Measurements from ENCODE around the gene SLC10A3.

SLC10A3 gene

GRCh38 chrX:154477891-154478477 lies 12.4 kb downstream of the SLC10A3 start:
- ChIA-PET CTCF (interaction anchor here (1.6 kb wide), 1 partner anchor 49 kb away, joined by 9 read pairs; no protein-coding TSS in a partner anchor), POLR2A (interaction anchor here (1.2 to 2.5 kb wide), 8 partner anchors 10 to 80 kb away, joined by 3 to 12 read pairs (median 4); partner anchors contain the start of genes FAM3A, RPL10, SLC10A3 and UBL4A)
- no peak for TF ChIP-seq CTBP1 (IDR thresholded peaks at IDR 0.05; ENCODE audit: borderline replicate concordance)
- no peak for DNase-seq (ENCODE audit: extremely low spot score)

GRCh38 chrX:154476821-154477220 lies 13.6 kb downstream of the SLC10A3 start:
- TF ChIP-seq CTBP1 (IDR thresholded peaks at IDR 0.05; ENCODE audit: borderline replicate concordance) (no peak), LEF1 (IDR thresholded peaks at IDR 0.05; ENCODE audit: borderline replicate concordance) (no peak), HDGF (IDR thresholded peaks at IDR 0.05; ENCODE audit: borderline replicate concordance) (no peak), TARDBP (IDR thresholded peaks at IDR 0.05) (no peak), L3MBTL2 (conservative IDR thresholded peaks at IDR 0.05) (no peak), NFRKB (IDR thresholded peaks at IDR 0.05) (no peak), SP1 (IDR thresholded peaks at IDR 0.05) (no peak), FOXA1 (IDR thresholded peaks at IDR 0.05) (no peak), ZNF384 (IDR thresholded peaks at IDR 0.05) (no peak), ELF4 (IDR thresholded peaks at IDR 0.05) (no peak), PKNOX1 (IDR thresholded peaks at IDR 0.05) (no peak), ARNT (IDR thresholded peaks at IDR 0.05) (no peak), BHLHE40 (IDR thresholded peaks at IDR 0.05; ENCODE audit: borderline replicate concordance) (no peak), SUZ12 (IDR thresholded peaks at IDR 0.05) (no peak), FOXK2 (IDR thresholded peaks at IDR 0.05) (no peak), FOXM1 (IDR thresholded peaks at IDR 0.05; ENCODE audit: borderline replicate concordance) (no peak)
- ChIA-PET CTCF (interaction anchor here (1.6 kb wide), 1 partner anchor 50 kb away, joined by 9 read pairs; no protein-coding TSS in a partner anchor), POLR2A (interaction anchor here (1.1 to 2.5 kb wide), 7 partner anchors 9 to 77 kb away, joined by 3 to 12 read pairs (median 5); partner anchors contain the start of genes FAM50A, SLC10A3 and UBL4A)
- no peak for DNase-seq (ENCODE audit: extremely low spot score)

GRCh38 chrX:154473683-154474082 lies 16.7 kb downstream of the SLC10A3 start:
- no peak for DNase-seq (ENCODE audit: extremely low spot score)
- TF ChIP-seq SP1 (IDR thresholded peaks at IDR 0.05) (no peak), L3MBTL2 (conservative IDR thresholded peaks at IDR 0.05) (no peak), ELF4 (IDR thresholded peaks at IDR 0.05) (no peak), FOXK2 (IDR thresholded peaks at IDR 0.05) (no peak), CTBP1 (IDR thresholded peaks at IDR 0.05; ENCODE audit: borderline replicate concordance) (no peak), SUZ12 (IDR thresholded peaks at IDR 0.05) (no peak)
- POLR2A ChIA-PET: no interaction called here
- CTCF ChIA-PET: interaction anchor here (0.6 kb wide), 1 partner anchor 54 kb away, joined by 4 read pairs; no protein-coding TSS in a partner anchor

- POLR2A ChIA-PET: interaction anchor here (0.9 kb wide), 1 partner anchor 28 kb away, joined by 3 read pairs; no protein-coding TSS in a partner anchor
Observed at GRCh38 chrX:154472685-154473632, 17.5 kb downstream of the SLC10A3 start.

GRCh38 chrX:154471839-154472684 lies 18.4 kb downstream of the SLC10A3 start:
- ChIA-PET POLR2A (interaction anchor here (0.9 kb wide), 1 partner anchor 27 kb away, joined by 3 read pairs; no protein-coding TSS in a partner anchor), CTCF (no interaction called here)
- no peak for DNase-seq (ENCODE audit: extremely low spot score)
- TF ChIP-seq ARNT (IDR thresholded peaks at IDR 0.05) (no peak), FOXA1 (IDR thresholded peaks at IDR 0.05) (no peak), PKNOX1 (IDR thresholded peaks at IDR 0.05) (no peak), NFRKB (IDR thresholded peaks at IDR 0.05) (no peak), FOXK2 (IDR thresholded peaks at IDR 0.05) (no peak), L3MBTL2 (conservative IDR thresholded peaks at IDR 0.05) (no peak), SP1 (IDR thresholded peaks at IDR 0.05) (no peak), ELF4 (IDR thresholded peaks at IDR 0.05) (no peak), TARDBP (IDR thresholded peaks at IDR 0.05) (no peak), CTBP1 (IDR thresholded peaks at IDR 0.05; ENCODE audit: borderline replicate concordance) (no peak), BHLHE40 (IDR thresholded peaks at IDR 0.05; ENCODE audit: borderline replicate concordance) (no peak), FOXM1 (IDR thresholded peaks at IDR 0.05; ENCODE audit: borderline replicate concordance) (no peak), SUZ12 (IDR thresholded peaks at IDR 0.05) (no peak), HDGF (IDR thresholded peaks at IDR 0.05; ENCODE audit: borderline replicate concordance) (no peak), ZNF384 (IDR thresholded peaks at IDR 0.05) (no peak), LEF1 (IDR thresholded peaks at IDR 0.05; ENCODE audit: borderline replicate concordance) (no peak)

More at GRCh38 chrX:154472685-154473632, 17.5 kb downstream of the SLC10A3 start:
- CTCF ChIA-PET: interaction anchor here (0.6 kb wide), 1 partner anchor 55 kb away, joined by 4 read pairs; no protein-coding TSS in a partner anchor
- no peak for DNase-seq (ENCODE audit: extremely low spot score)
- no peak for TF ChIP-seq PKNOX1 (IDR thresholded peaks at IDR 0.05)
- TF ChIP-seq ZNF384 (IDR thresholded peaks at IDR 0.05): no peak
- no peak for TF ChIP-seq FOXA1 (IDR thresholded peaks at IDR 0.05)
- TF ChIP-seq HDGF (IDR thresholded peaks at IDR 0.05; ENCODE audit: borderline replicate concordance): no peak
- no peak for TF ChIP-seq FOXK2 (IDR thresholded peaks at IDR 0.05)
- no peak for TF ChIP-seq CTBP1 (IDR thresholded peaks at IDR 0.05; ENCODE audit: borderline replicate concordance)
- TF ChIP-seq SP1 (IDR thresholded peaks at IDR 0.05): no peak
- TF ChIP-seq NFRKB (IDR thresholded peaks at IDR 0.05): no peak
- TF ChIP-seq BHLHE40 (IDR thresholded peaks at IDR 0.05; ENCODE audit: borderline replicate concordance): no peak
- no peak for TF ChIP-seq SUZ12 (IDR thresholded peaks at IDR 0.05)
- TF ChIP-seq ELF4 (IDR thresholded peaks at IDR 0.05): no peak
- TF ChIP-seq LEF1 (IDR thresholded peaks at IDR 0.05; ENCODE audit: borderline replicate concordance): no peak
- no peak for TF ChIP-seq L3MBTL2 (conservative IDR thresholded peaks at IDR 0.05)
- no peak for TF ChIP-seq TARDBP (IDR thresholded peaks at IDR 0.05)
- TF ChIP-seq FOXM1 (IDR thresholded peaks at IDR 0.05; ENCODE audit: borderline replicate concordance): no peak
- no peak for TF ChIP-seq ARNT (IDR thresholded peaks at IDR 0.05)

Measured in HEK293T (cell line).